ENCODE results near the gene CASZ1. TPM values are rescaled to one million over a fixed set of nuclear protein-coding genes. Genes with fewer than 3 reads are reported as not detected.

The CASZ1 gene
- total and polyA plus RNA-seq, 9 of the 15 experiments (the other 6 are each of a cell fraction or from before 2014, with no cell fraction given): 0.01 to 4.0 (median 0.76) TPM; not detected in 1

GRCh38 chr1:10818262-10819197 lies 22.1 kb upstream of the CASZ1 start:
- Histone ChIP-seq H3K27ac (ENCODE audit: extremely low read depth, low read depth, low read length) (no peak overlapping the region), H2AFZ (ENCODE audit: low read depth, low read length) (no peak overlapping the region), H3K27me3 (ENCODE audit: control insufficient read depth in 2 of 2, insufficient read depth in 2 of 2, low read length in 2 of 2) (peaks cover 54 to 91% of the 10 kb centered on the region in 2 experiments), H3K9ac (ENCODE audit: insufficient read depth in 1 of 2, low read depth in 2 of 2, low read length in 2 of 2) (no peak overlapping the region), H3K9me3 (replicated peaks; ENCODE audit: control insufficient read depth, insufficient read depth, low read depth, low read length) (no peaks in the 10 kb centered on the region), H4K20me1 (replicated peaks; ENCODE audit: control insufficient read depth, insufficient read depth, low read length) (peaks cover 13% of the 10 kb centered on the region), H3K4me2 (ENCODE audit: insufficient read depth, low read length) (no peak overlapping the region), H3K4me3 (no peak overlapping the region), H3K9me1 (ENCODE audit: control insufficient read depth, insufficient read depth, low read length) (no peaks in the 10 kb centered on the region), H3K36me3 (ENCODE audit: control insufficient read depth, insufficient read depth, low read length) (no peaks in the 10 kb centered on the region), H3K4me1 (replicated peaks in 1 of 2; ENCODE audit: control insufficient read depth in 2 of 2, insufficient read depth in 2 of 2, low read length in 2 of 2) (peaks cover 0 to 10% of the 10 kb centered on the region in 2 experiments; a peak in 2 of 5 replicates), H3K79me2 (ENCODE audit: control insufficient read depth, insufficient read depth, low read length) (no peaks in the 10 kb centered on the region)
- ATAC-seq (no peak), FAIRE-seq (no peak), DNase-seq (ENCODE audit: extremely low read depth in 1 of 4, low spot score in 3 of 4) (no peak)
- intact Hi-C loops (cut with micrococcal nuclease) (no loop called here), in situ Hi-C loops (cut with MboI) (no loop called here)
- POLR2A ChIA-PET: interaction anchor here (0.9 to 1.2 kb wide), 3 partner anchors 10 to 46 kb away, joined by 4 to 5 read pairs (median 5); no protein-coding TSS in a partner anchor
- WGBS (ENCODE audit: insufficient coverage, low coverage, missing lambda C conversion rate): 8% methylated on average over 17 of the region's 17 CpGs
- CTCF ChIA-PET (ENCODE audit: low intra/inter-chr PET ratio): no interaction called here
- no TSS peak for BruUV-seq (replicated peaks)
- TF ChIP-seq, protein P1, sequence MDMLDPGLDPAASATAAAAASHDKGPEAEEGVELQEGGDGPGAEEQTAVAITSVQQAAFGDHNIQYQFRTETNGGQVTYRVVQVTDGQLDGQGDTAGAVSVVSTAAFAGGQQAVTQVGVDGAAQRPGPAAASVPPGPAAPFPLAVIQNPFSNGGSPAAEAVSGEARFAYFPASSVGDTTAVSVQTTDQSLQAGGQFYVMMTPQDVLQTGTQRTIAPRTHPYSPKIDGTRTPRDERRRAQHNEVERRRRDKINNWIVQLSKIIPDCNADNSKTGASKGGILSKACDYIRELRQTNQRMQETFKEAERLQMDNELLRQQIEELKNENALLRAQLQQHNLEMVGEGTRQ (CRISPR knock-in tag; IDR thresholded peaks at IDR 0.05): no peak
- no peak for TF ChIP-seq POLR2AphosphoS5 (IDR thresholded peaks at IDR 0.05; ENCODE audit: control insufficient read depth, insufficient read depth, low read depth, low read length)
- peak; percentile 77 for TF ChIP-seq ZFP36 (IDR thresholded peaks at IDR 0.05; ENCODE audit: low read depth, low read length, partially characterized antibody)
- TF ChIP-seq HDAC8 (tag; IDR thresholded peaks at IDR 0.05): no peak
- no peak for TF ChIP-seq NKRF (IDR thresholded peaks at IDR 0.05; ENCODE audit: borderline replicate concordance)
- no peak for TF ChIP-seq ZNF696 (CRISPR knock-in tag; conservative IDR thresholded peaks at IDR 0.05)
- no peak for TF ChIP-seq CBX3 (IDR thresholded peaks at IDR 0.05; ENCODE audit: borderline replicate concordance in 1 of 2, low read length in 2 of 2)
- TF ChIP-seq, protein P2, sequence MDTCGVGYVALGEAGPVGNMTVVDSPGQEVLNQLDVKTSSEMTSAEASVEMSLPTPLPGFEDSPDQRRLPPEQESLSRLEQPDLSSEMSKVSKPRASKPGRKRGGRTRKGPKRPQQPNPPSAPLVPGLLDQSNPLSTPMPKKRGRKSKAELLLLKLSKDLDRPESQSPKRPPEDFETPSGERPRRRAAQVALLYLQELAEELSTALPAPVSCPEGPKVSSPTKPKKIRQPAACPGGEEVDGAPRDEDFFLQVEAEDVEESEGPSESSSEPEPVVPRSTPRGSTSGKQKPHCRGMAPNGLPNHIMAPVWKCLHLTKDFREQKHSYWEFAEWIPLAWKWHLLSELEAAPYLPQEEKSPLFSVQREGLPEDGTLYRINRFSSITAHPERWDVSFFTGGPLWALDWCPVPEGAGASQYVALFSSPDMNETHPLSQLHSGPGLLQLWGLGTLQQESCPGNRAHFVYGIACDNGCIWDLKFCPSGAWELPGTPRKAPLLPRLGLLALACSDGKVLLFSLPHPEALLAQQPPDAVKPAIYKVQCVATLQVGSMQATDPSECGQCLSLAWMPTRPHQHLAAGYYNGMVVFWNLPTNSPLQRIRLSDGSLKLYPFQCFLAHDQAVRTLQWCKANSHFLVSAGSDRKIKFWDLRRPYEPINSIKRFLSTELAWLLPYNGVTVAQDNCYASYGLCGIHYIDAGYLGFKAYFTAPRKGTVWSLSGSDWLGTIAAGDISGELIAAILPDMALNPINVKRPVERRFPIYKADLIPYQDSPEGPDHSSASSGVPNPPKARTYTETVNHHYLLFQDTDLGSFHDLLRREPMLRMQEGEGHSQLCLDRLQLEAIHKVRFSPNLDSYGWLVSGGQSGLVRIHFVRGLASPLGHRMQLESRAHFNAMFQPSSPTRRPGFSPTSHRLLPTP (IDR thresholded peaks at IDR 0.05; ENCODE audit: borderline replicate concordance, extremely low read depth, insufficient read length): no peak
- TF ChIP-seq EGR1 (conservative IDR thresholded peaks at IDR 0.05): no peak
- TF ChIP-seq POLR2B (IDR thresholded peaks at IDR 0.05; ENCODE audit: low read depth, partially characterized antibody): no peak
- no peak for TF ChIP-seq MXI1 (IDR thresholded peaks at IDR 0.05; ENCODE audit: low read depth, low read length)
- TF ChIP-seq KAT8 (IDR thresholded peaks at IDR 0.05; ENCODE audit: low read depth): no peak
- TF ChIP-seq, protein P3, sequence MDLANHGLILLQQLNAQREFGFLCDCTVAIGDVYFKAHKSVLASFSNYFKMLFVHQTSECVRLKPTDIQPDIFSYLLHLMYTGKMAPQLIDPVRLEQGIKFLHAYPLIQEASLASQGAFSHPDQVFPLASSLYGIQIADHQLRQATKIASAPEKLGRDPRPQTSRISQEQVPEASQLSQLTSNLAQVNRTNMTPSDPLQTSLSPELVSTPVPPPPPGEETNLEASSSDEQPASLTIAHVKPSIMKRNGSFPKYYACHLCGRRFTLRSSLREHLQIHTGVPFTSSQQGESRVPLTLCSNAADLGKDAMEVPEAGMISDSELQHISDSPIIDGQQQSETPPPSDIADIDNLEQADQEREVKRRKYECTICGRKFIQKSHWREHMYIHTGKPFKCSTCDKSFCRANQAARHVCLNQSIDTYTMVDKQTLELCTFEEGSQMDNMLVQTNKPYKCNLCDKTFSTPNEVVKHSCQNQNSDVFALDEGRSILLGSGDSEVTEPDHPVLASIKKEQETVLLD (IDR thresholded peaks at IDR 0.05): no peak
- TF ChIP-seq ZFX (CRISPR knock-in tag; IDR thresholded peaks at IDR 0.05): no peak
